SU-DHL-6 (cell line): ENCODE results near the gene VPS9D1.

ENCODE experiments used
- CTCF ChIP-seq: fragments of 200-600 bp; sonication (generic); IDR thresholded peaks from one replicate; pipeline ENCODE4 v1.5.1; 2017; ENCODE audit warnings: antibody characterized with exemption, mild to moderate bottlenecking, low read length, moderate library complexity; ENCODE audit not compliant: insufficient read depth, poor library complexity, severe bottlenecking
- EZH2phosphoT487 ChIP-seq: fragments of 200-600 bp; sonication (generic), shearing (Covaris generic); conservative IDR thresholded peaks from 2 replicates; pipeline ENCODE4 v1.6.1; 2018; ENCODE audit warnings: mild to moderate bottlenecking, antibody characterized with exemption, low read length, moderate library complexity, mixed read lengths

- TF ChIP-seq CTCF = no peak
- TF ChIP-seq EZH2phosphoT487 = no peak
Measured at GRCh38 chr16:89691231-89691985, 29.3 kb downstream of the VPS9D1 start.
